Ectodermal cell (in vitro differentiated cells): ENCODE data around the gene DMAC2L.
A peak's percentile ranks its signal among the peaks of the same experiment; 100 is the strongest.
"Not testable (repeated sequence)": the region's sequence is repeated elsewhere in the genome, so short reads cannot be mapped to it uniquely, and the experiment has no call there.

Experiments
- H3K27ac ChIP-seq: 2 replicates; pipeline ENCODE4 v1.7.0; 2013; ENCODE audit warnings: mild to moderate bottlenecking, low read depth, low read length; ENCODE audit not compliant: insufficient read depth, poor library complexity, severe bottlenecking
- H3K27me3 ChIP-seq: 2 replicates; pipeline ENCODE4 v1.7.0; 2013; ENCODE audit warnings: mild to moderate bottlenecking, low read length; ENCODE audit not compliant: insufficient read depth, control insufficient read depth, poor library complexity, severe bottlenecking
- H3K36me3 ChIP-seq: one replicate; pipeline ENCODE4 v1.7.0; 2013; ENCODE audit warnings: low read length; ENCODE audit not compliant: control insufficient read depth, insufficient read depth
- H3K4me1 ChIP-seq: one replicate; pipeline ENCODE4 v1.7.0; 2013; ENCODE audit warnings: low read length; ENCODE audit not compliant: control insufficient read depth, insufficient read depth
- H3K4me3 ChIP-seq: 2 replicates; pipeline ENCODE4 v1.7.0; 2013; ENCODE audit warnings: low read depth, low read length, control low read depth; ENCODE audit not compliant: insufficient read depth
- H3K9me3 ChIP-seq: 2 replicates; pipeline ENCODE4 v1.7.0; 2013; ENCODE audit warnings: mild to moderate bottlenecking, low read length, moderate library complexity; ENCODE audit not compliant: control insufficient read depth
- WGBS, 2 experiments: methylation state at CpG; one replicate each; pipeline ENCODE4 v1.1.7; 2013; ENCODE audit warnings: missing lambda C conversion rate in 2 of 2; 5-methylcytosine and 5-hydroxymethylcytosine counted together

DMAC2L gene

DNA sequence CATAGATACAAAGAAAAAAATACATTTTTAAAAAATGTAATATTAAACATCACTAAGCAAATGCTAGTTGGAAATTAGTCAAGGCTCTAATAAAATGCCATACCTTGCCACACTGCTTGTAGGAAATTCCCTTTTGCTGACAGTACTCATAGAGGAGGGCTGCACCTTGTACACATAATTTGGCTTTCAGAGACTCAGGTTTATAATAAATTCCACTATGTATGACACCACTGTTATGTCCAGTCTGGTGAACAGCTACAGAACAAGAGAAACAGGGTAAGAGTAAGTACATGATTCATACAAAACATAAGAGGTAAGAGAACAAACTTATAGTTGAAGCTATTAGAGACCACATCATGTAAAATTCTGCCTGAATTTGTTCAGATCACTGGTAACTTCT is 10.2 kb upstream of the DMAC2L start:
- Histone ChIP-seq H3K4me1 (no peaks in the 10 kb centered on the region), H3K27ac (no peak overlapping the region), H3K27me3 (no peaks in the 10 kb centered on the region), H3K36me3 (no peaks in the 10 kb centered on the region), H3K9me3 (no peaks in the 10 kb centered on the region), H3K4me3 (no peak overlapping the region)

- Histone ChIP-seq H3K27ac (no peak overlapping the region), H3K4me1 (no peaks in the 10 kb centered on the region), H3K9me3 (no peaks in the 10 kb centered on the region), H3K4me3 (no peak overlapping the region), H3K27me3 (no peaks in the 10 kb centered on the region), H3K36me3 (no peaks in the 10 kb centered on the region)
- 90 to 96% methylated on average over 7 to 8 of the region's 8 CpGs for WGBS, 2 experiments
Measured at GRCh38 chr14:50303744-50304471, 8.2 kb upstream of the DMAC2L start.

DNA sequence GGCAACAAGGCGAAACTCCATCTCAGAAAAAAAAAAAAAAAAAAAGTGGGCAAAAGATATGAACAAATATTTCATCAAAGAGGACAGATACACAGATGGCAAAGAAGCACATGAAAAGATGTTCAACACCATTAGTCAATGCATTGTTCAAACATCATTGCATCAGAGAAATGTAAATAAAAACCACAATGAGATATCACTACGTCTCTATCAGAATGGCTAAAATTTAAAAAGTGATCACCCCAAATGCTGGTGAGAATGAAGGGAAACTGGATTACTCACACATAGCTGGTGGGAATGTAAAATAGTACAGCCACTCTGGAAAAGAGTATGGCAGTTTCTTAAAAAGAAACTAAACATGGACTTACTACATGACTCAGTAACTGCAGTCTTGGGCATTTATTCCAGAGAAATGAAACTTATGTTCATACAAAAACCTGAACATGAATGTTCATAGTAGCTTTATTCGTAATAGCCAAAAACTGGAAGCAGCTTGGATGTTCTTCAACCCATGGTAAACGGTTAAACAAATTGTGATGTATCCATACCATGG is 3.7 kb upstream of the DMAC2L start:
- no peaks in the 10 kb centered on the region for H3K36me3 ChIP-seq
- WGBS, 2 experiments, result 95 to 96% methylated on average over 3 to 4 of the region's 4 CpGs
- no peaks in the 10 kb centered on the region for H3K27me3 ChIP-seq
- no peaks in the 10 kb centered on the region for H3K9me3 ChIP-seq
- no peak overlapping the region for H3K4me3 ChIP-seq
- no peaks in the 10 kb centered on the region for H3K4me1 ChIP-seq
- H3K27ac ChIP-seq, result no peak overlapping the region

DNA sequence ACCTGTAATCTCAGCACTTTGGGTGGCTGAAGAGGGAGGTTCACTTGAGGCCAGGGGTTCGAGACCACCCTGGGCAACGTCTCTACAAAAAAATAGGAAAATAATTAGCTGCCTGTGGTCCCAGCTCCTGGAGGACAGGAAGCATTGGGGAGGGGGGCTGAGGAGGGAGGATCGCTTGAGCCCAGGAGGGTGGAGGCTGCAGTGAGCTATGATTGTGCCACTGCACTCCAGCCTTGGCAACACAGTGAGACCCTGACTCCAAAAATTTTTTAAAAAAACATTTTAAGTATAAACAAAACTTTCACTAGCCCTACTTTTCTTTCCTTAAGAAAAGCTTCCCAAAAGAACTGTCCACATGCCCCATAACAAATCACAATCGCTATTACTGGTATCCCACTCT is 1.7 kb upstream of the DMAC2L start:
- WGBS, 2 experiments, result 94 to 97% methylated on average over 4 of the region's 4 CpGs
- no peaks in the 10 kb centered on the region for H3K4me1 ChIP-seq
- H3K36me3 ChIP-seq, result peaks cover 6% of the 10 kb centered on the region
- H3K9me3 ChIP-seq, result no peaks in the 10 kb centered on the region
- H3K27ac ChIP-seq, result no peak overlapping the region
- H3K27me3 ChIP-seq, result no peaks in the 10 kb centered on the region
- no peak overlapping the region for H3K4me3 ChIP-seq

GRCh38 chr14:50311337-50311971 is 670 bp upstream of the DMAC2L start:
- no peak overlapping the region for H3K27ac ChIP-seq
- H3K36me3 ChIP-seq, result peaks cover 6% of the 10 kb centered on the region
- H3K9me3 ChIP-seq, result no peaks in the 10 kb centered on the region
- no peaks in the 10 kb centered on the region for H3K4me1 ChIP-seq
- H3K27me3 ChIP-seq, result no peaks in the 10 kb centered on the region
- WGBS, 2 experiments, result 4% methylated on average over 18 of the region's 18 CpGs
- H3K4me3 ChIP-seq, result peak overlapping the region; percentile 65

DNA sequence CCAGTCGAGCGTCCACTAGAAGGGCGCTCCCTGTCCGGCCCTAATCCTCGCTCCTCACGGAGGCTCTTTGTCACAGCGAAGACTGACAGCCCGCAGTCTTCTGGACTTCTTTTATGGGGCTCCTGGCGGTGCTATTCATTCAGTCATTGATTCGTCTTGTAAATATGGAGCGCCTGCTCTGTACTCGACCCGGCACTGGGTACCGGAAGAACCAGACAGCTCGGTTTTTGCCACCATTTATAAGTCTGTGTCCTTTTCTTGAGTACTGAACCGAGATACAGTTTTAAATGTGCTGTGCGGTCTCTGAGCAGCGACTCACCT is 570 bp downstream of the DMAC2L start:
- no peaks in the 10 kb centered on the region for H3K4me1 ChIP-seq
- peaks cover 6% of the 10 kb centered on the region for H3K36me3 ChIP-seq
- WGBS, 2 experiments, result 9% methylated on average over 18 of the region's 18 CpGs
- H3K27me3 ChIP-seq, result no peaks in the 10 kb centered on the region
- peak overlapping the region; percentile 62 for H3K27ac ChIP-seq
- H3K9me3 ChIP-seq, result no peaks in the 10 kb centered on the region
- peak overlapping the region; percentile 65 for H3K4me3 ChIP-seq

GRCh38 chr14:50314098-50314497 is 2.0 kb downstream of the DMAC2L start:
- WGBS, 2 experiments, result 92 to 94% methylated on average over 3 of the region's 3 CpGs
- not testable (repeated sequence) for H3K4me3 ChIP-seq, H3K27me3 ChIP-seq, H3K36me3 ChIP-seq, H3K27ac ChIP-seq, H3K4me1 ChIP-seq, H3K9me3 ChIP-seq

DNA sequence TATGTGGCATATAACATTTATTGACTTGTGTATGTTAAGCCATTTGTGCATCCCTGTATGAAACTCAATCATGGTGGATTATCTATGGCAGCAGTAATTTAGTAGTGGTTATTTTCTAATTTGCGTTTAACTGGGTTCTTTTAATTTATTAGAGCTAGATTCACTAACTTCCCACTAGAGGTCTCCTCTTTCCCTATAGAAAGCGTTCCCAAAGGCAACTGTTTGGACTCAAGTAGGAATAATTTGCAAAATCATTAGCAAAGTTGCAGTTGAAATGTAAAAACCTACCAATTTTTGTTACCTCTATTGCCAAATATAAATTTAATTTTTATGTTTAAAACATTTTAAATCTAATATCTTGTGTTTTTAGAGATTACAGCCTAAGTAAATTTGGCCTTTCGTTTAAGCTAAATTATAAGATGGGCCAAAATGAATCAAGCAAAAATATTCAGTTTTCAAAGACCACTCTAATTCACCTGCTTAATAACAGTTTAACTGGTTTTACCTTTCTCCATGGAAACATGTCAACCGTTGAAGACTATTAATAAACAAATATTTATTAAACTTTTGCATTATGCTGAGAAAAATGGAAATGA is 6.0 kb downstream of the DMAC2L start:
- no peak overlapping the region for H3K27ac ChIP-seq
- 60 to 86% methylated on average over 1 to 4 of the region's 4 CpGs for WGBS, 2 experiments

GRCh38 chr14:50319293-50319692 is 7.2 kb downstream of the DMAC2L start:
- 100% methylated on average over 1 of the region's 1 CpG for WGBS, 2 experiments
- H3K9me3 ChIP-seq, result no peaks in the 10 kb centered on the region
- H3K4me1 ChIP-seq, result no peaks in the 10 kb centered on the region
- no peaks in the 10 kb centered on the region for H3K27me3 ChIP-seq
- H3K27ac ChIP-seq, result no peak overlapping the region
- H3K4me3 ChIP-seq, result no peak overlapping the region
- peaks cover 2% of the 10 kb centered on the region for H3K36me3 ChIP-seq

More for the DNA sequence above, 6.0 kb downstream of the DMAC2L start:
- peaks cover 6% of the 10 kb centered on the region for H3K36me3 ChIP-seq
- no peaks in the 10 kb centered on the region for H3K27me3 ChIP-seq
- H3K4me1 ChIP-seq, result no peaks in the 10 kb centered on the region
- H3K9me3 ChIP-seq, result no peaks in the 10 kb centered on the region
- H3K4me3 ChIP-seq, result no peak overlapping the region

DNA sequence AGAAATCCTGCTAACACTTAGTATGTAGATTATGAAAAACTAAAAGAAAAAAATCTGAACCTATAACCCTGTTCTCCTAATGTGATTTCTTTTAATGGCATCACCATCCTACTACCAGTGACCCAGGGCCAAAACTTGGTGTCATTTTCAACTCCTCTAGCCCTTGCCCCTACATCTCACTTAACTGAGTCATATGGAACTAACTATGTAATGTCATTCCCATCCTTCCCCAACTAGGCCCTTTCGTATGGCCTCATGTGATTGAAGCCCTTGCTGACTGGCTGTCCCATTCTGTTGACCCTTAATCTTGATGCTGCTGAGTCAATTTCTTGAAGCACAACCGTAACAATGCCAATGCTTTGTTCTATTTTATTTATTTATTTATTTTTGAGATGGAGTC is 7.6 kb downstream of the DMAC2L start:
- Histone ChIP-seq H3K4me1 (no peaks in the 10 kb centered on the region), H3K9me3 (no peaks in the 10 kb centered on the region), H3K27ac (no peak overlapping the region), H3K27me3 (no peaks in the 10 kb centered on the region), H3K4me3 (no peak overlapping the region), H3K36me3 (no peaks in the 10 kb centered on the region)
- 93 to 95% methylated on average over 2 of the region's 2 CpGs for WGBS, 2 experiments
